ENCODE measurements around the gene TNFRSF8. TPM values are rescaled to one million over a fixed set of nuclear protein-coding genes. Genes with fewer than 3 reads are reported as not detected.

TNFRSF8 gene
- total RNA-seq, 3 donors from 2014 or later (not counting 1 experiment from before 2014, with no cell fraction given): 0.34 to 1.7 (median 0.50) TPM

GRCh38 chr1:12178511-12178910 lies 115.4 kb downstream of the TNFRSF8 start:
- Mint-ChIP-seq H3K27me3 (ENCODE audit: low read depth in 2 of 2) (no peaks in the 10 kb centered on the region), H3K27ac (peak overlapping the region; percentile 99), H3K36me3 (no peaks in the 10 kb centered on the region), H3K4me3 (peak overlapping the region; percentile 87), H3K9me3 (no peaks in the 10 kb centered on the region), H3K4me1 (peaks cover 76 to 97% of the 10 kb centered on the region in 2 donors)
- Histone ChIP-seq H3K27me3 (ENCODE audit: control insufficient read depth, insufficient read depth, low read length) (no peaks in the 10 kb centered on the region), H3K4me3 (ENCODE audit: low read length) (no peak overlapping the region), H3K27ac (ENCODE audit: low read length) (peak overlapping the region; percentile 94), H3K9me3 (ENCODE audit: control insufficient read depth, insufficient read depth, low read length) (no peaks in the 10 kb centered on the region), H3K4me1 (ENCODE audit: control insufficient read depth, insufficient read depth, low read length) (peaks cover 97% of the 10 kb centered on the region), H3K36me3 (ENCODE audit: control insufficient read depth, insufficient read depth, low read length) (peaks cover 26% of the 10 kb centered on the region)
- intact Hi-C loops (cut with micrococcal nuclease): loop anchor here (1.0 to 10.0 kb wide), 4 partner anchors 22 to 256 kb away; no protein-coding TSS in a partner anchor
- TF ChIP-seq, protein P1, sequence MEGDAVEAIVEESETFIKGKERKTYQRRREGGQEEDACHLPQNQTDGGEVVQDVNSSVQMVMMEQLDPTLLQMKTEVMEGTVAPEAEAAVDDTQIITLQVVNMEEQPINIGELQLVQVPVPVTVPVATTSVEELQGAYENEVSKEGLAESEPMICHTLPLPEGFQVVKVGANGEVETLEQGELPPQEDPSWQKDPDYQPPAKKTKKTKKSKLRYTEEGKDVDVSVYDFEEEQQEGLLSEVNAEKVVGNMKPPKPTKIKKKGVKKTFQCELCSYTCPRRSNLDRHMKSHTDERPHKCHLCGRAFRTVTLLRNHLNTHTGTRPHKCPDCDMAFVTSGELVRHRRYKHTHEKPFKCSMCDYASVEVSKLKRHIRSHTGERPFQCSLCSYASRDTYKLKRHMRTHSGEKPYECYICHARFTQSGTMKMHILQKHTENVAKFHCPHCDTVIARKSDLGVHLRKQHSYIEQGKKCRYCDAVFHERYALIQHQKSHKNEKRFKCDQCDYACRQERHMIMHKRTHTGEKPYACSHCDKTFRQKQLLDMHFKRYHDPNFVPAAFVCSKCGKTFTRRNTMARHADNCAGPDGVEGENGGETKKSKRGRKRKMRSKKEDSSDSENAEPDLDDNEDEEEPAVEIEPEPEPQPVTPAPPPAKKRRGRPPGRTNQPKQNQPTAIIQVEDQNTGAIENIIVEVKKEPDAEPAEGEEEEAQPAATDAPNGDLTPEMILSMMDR (IDR thresholded peaks at IDR 0.05): no peak
- peak in 1 of 3 donors; percentile 0 for ATAC-seq
- DNase-seq: no peak
- WGBS (ENCODE audit: insufficient coverage): 65% methylated on average over 11 of the region's 11 CpGs

DNA sequence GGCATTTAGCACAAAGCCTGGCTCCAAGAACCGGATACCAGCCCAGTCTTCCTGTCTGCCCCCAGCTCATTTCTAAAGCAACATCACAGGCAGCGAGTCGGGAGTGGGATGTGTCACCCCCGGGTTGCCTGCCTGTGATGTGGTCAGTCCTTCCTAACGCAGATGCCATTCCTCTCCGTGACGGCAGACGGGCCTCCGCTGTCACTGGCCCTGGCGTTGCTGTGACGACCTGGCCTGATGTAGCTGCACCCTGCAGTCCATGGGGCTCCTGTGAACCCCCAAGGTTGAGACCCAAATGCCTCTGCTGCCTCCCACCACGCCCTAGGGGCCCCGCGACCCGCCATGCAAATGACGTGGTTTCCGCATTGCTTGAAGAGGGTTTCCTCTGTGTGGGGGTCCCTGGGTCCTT lies 116.0 kb downstream of the TNFRSF8 start:
- WGBS (ENCODE audit: insufficient coverage): 12% methylated on average over 17 of the region's 17 CpGs
- Mint-ChIP-seq H3K27ac (peak overlapping the region; percentile 99), H3K4me3 (peak overlapping the region; percentile 87), H3K9me3 (no peaks in the 10 kb centered on the region), H3K4me1 (peaks cover 76 to 97% of the 10 kb centered on the region in 2 donors), H3K36me3 (no peaks in the 10 kb centered on the region), H3K27me3 (ENCODE audit: low read depth in 2 of 2) (no peaks in the 10 kb centered on the region)
- TF ChIP-seq, protein P1 (IDR thresholded peaks at IDR 0.05): no peak
- peak; percentile 49 to 55 (median 51) for ATAC-seq
- H3K4me1 ChIP-seq (ENCODE audit: control insufficient read depth, insufficient read depth, low read length): peaks cover 96% of the 10 kb centered on the region
- no peak overlapping the region for H3K4me3 ChIP-seq (ENCODE audit: low read length)
- intact Hi-C loops (cut with micrococcal nuclease): loop anchor here (2.0 to 10.0 kb wide), 3 partner anchors 22 to 256 kb away; no protein-coding TSS in a partner anchor
- H3K9me3 ChIP-seq (ENCODE audit: control insufficient read depth, insufficient read depth, low read length): no peaks in the 10 kb centered on the region
- peak; percentile 71 to 92 for DNase-seq
- no peaks in the 10 kb centered on the region for H3K27me3 ChIP-seq (ENCODE audit: control insufficient read depth, insufficient read depth, low read length)
- peaks cover 26% of the 10 kb centered on the region for H3K36me3 ChIP-seq (ENCODE audit: control insufficient read depth, insufficient read depth, low read length)
- H3K27ac ChIP-seq (ENCODE audit: low read length): peak overlapping the region; percentile 94

- H3K4me3 Mint-ChIP-seq: peak overlapping the region; percentile 28
- peaks cover 73 to 98% of the 10 kb centered on the region in 2 donors for H3K4me1 Mint-ChIP-seq
- ATAC-seq: no peak
- H3K4me3 ChIP-seq (ENCODE audit: low read length): no peak overlapping the region
- WGBS (ENCODE audit: insufficient coverage): 94% methylated on average over 8 of the region's 8 CpGs
- H3K36me3 ChIP-seq (ENCODE audit: control insufficient read depth, insufficient read depth, low read length): peaks cover 26% of the 10 kb centered on the region
- TF ChIP-seq, protein P1 (IDR thresholded peaks at IDR 0.05): no peak
- peak overlapping the region; percentile 94 for H3K27ac ChIP-seq (ENCODE audit: low read length)
- intact Hi-C loops (cut with micrococcal nuclease): loop anchor here (2.0 to 10.0 kb wide), 3 partner anchors 23 to 255 kb away; no protein-coding TSS in a partner anchor
- peaks cover 96% of the 10 kb centered on the region for H3K4me1 ChIP-seq (ENCODE audit: control insufficient read depth, insufficient read depth, low read length)
- no peaks in the 10 kb centered on the region for H3K27me3 Mint-ChIP-seq (ENCODE audit: low read depth in 2 of 2)
- no peaks in the 10 kb centered on the region for H3K36me3 Mint-ChIP-seq
- no peak for DNase-seq
- peak overlapping the region; percentile 99 for H3K27ac Mint-ChIP-seq
- no peaks in the 10 kb centered on the region for H3K9me3 Mint-ChIP-seq
- H3K27me3 ChIP-seq (ENCODE audit: control insufficient read depth, insufficient read depth, low read length): no peaks in the 10 kb centered on the region
- no peaks in the 10 kb centered on the region for H3K9me3 ChIP-seq (ENCODE audit: control insufficient read depth, insufficient read depth, low read length)
Observed at GRCh38 chr1:12179676-12180075, 116.6 kb downstream of the TNFRSF8 start.

DNA sequence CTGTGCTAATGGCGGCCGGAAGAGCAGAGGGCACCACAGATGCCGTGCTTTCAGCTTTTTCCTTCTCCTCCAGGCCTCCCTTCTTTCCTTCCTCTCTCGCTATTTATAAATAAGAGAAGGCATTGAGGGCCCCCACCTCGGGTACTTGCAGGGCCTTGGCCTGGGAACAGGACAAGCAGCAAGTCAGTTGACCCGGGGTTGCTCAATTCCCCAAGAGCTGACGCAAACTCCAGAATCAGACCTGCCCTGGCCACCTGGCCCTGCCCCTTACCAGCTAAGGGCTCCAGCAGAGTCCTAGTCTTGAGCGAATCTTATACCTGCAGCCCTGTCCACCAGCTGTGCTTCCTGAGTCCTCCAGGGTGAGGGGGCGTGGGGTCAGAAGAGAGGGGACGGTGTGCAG lies 117.2 kb downstream of the TNFRSF8 start:
- intact Hi-C loops (cut with micrococcal nuclease): no loop called here

More for the DNA sequence above, 117.2 kb downstream of the TNFRSF8 start:
- H3K27me3 ChIP-seq (ENCODE audit: control insufficient read depth, insufficient read depth, low read length): no peaks in the 10 kb centered on the region
- H3K27ac ChIP-seq (ENCODE audit: low read length): peak overlapping the region; percentile 37
- Mint-ChIP-seq H3K36me3 (no peaks in the 10 kb centered on the region), H3K27ac (peak overlapping the region; percentile 99), H3K4me1 (peaks cover 78 to 98% of the 10 kb centered on the region in 2 donors), H3K27me3 (ENCODE audit: low read depth in 2 of 2) (no peaks in the 10 kb centered on the region), H3K4me3 (peak overlapping the region; percentile 28), H3K9me3 (no peaks in the 10 kb centered on the region)
- DNase-seq (no peak), ATAC-seq (no peak)
- H3K9me3 ChIP-seq (ENCODE audit: control insufficient read depth, insufficient read depth, low read length): no peaks in the 10 kb centered on the region
- H3K4me1 ChIP-seq (ENCODE audit: control insufficient read depth, insufficient read depth, low read length): peaks cover 96% of the 10 kb centered on the region
- TF ChIP-seq, protein P1 (IDR thresholded peaks at IDR 0.05): no peak
- no peak overlapping the region for H3K4me3 ChIP-seq (ENCODE audit: low read length)
- 87% methylated on average over 10 of the region's 10 CpGs for WGBS (ENCODE audit: insufficient coverage)
- H3K36me3 ChIP-seq (ENCODE audit: control insufficient read depth, insufficient read depth, low read length): peaks cover 26% of the 10 kb centered on the region
